Prostate gland (tissue), 2 donors: ENCODE results near the gene GRAMD1B.

ENCODE experiments used
- CTCF ChIP-seq, 4 experiments: fragments of 200-600 bp in 2 of 4; fragments of 450-650 bp in 2 of 4; sonication (generic) in 2 of 4; IDR thresholded peaks; 1 replicate in 3 of 4; 2 replicates in 1 of 4; pipeline ENCODE4 v1.5.1; 2016 to 2019; ENCODE audit warnings: antibody characterized with exemption in 4 of 4, mild to moderate bottlenecking in 2 of 4, moderate library complexity in 2 of 4
- POLR2A ChIP-seq: fragments of 450-650 bp; IDR thresholded peaks from one replicate; pipeline ENCODE4 v1.6.1; 2016; ENCODE audit warnings: antibody characterized with exemption, mild to moderate bottlenecking
- POLR2AphosphoS5 ChIP-seq: sonication (generic); formaldehyde crosslinking; IDR thresholded peaks from one replicate; pipeline ENCODE4 v1.6.1; 2017; ENCODE audit warnings: antibody characterized with exemption

GRCh38 chr11:123407130-123407995 lies 22.7 kb upstream of the GRAMD1B start:
- TF ChIP-seq CTCF (IDR thresholded peaks at IDR 0.05) (peak; percentile 23 to 72 (median 56)), POLR2AphosphoS5 (peak; percentile 25), POLR2A (no peak)
